HepG2 (cell line): ENCODE measurements around the gene HSCB. TPM values are rescaled to one million over a fixed set of nuclear protein-coding genes. Genes with fewer than 3 reads are reported as not detected.

ENCODE experiments used
- AHDC1 ChIP-seq: sonication (generic); formaldehyde crosslinking; IDR thresholded peaks from 2 replicates; pipeline ENCODE4 v1.5.1; 2020; ENCODE audit warnings: mild to moderate bottlenecking, missing genetic modification reagents, borderline replicate concordance
- ETS1 ChIP-seq: sonication (generic); formaldehyde crosslinking; IDR thresholded peaks from 2 replicates; pipeline ENCODE4 v1.4.0; 2020; ENCODE audit warnings: missing genetic modification reagents
- HDAC6 ChIP-seq: fragments of 200-600 bp; sonication (generic); IDR thresholded peaks from 2 replicates; pipeline ENCODE4 v1.7.0; 2017; ENCODE audit warnings: mild to moderate bottlenecking, antibody characterized with exemption, low read length, low read depth
- PAX8 ChIP-seq: sonication (generic); formaldehyde crosslinking; IDR thresholded peaks from 2 replicates; pipeline ENCODE4 v1.8.0; 2022; ENCODE audit warnings: mild to moderate bottlenecking, missing genetic modification reagents, borderline replicate concordance
- POLR2A ChIP-seq, 2 experiments: IDR thresholded peaks; 2 replicates each; pipeline ENCODE4 v1.6.1; 2011; ENCODE audit warnings: low read depth in 2 of 2, low read length in 2 of 2, mild to moderate bottlenecking in 1 of 2, moderate library complexity in 1 of 2; ENCODE audit not compliant: insufficient read depth in 1 of 2
- PRDM10 ChIP-seq: sonication (generic); formaldehyde crosslinking; IDR thresholded peaks from 2 replicates; pipeline ENCODE4 v1.4.0; 2020; ENCODE audit warnings: low read depth, missing genetic modification reagents
- SKIL ChIP-seq: sonication (generic); formaldehyde crosslinking; IDR thresholded peaks from 2 replicates; pipeline ENCODE4 v1.8.0; 2022; ENCODE audit warnings: missing genetic modification reagents, mild to moderate bottlenecking, moderate library complexity, borderline replicate concordance
- TRAFD1 ChIP-seq: sonication (generic); formaldehyde crosslinking; IDR thresholded peaks from 2 replicates; pipeline ENCODE4 v1.5.1; 2020; ENCODE audit warnings: missing genetic modification reagents, mild to moderate bottlenecking, borderline replicate concordance
- ZNF576 ChIP-seq: sonication (generic); formaldehyde crosslinking; IDR thresholded peaks from 2 replicates; pipeline ENCODE4 v1.4.0; 2020; ENCODE audit warnings: mild to moderate bottlenecking, missing genetic modification reagents
- ZNF589 ChIP-seq: sonication (generic); formaldehyde crosslinking; conservative IDR thresholded peaks from 2 replicates; pipeline ENCODE4 v1.8.0; 2022; ENCODE audit warnings: mild to moderate bottlenecking, moderate library complexity, missing genetic modification reagents
- ZNF788 ChIP-seq: sonication (generic); formaldehyde crosslinking; IDR thresholded peaks from 2 replicates; pipeline ENCODE4 v1.5.0; 2020; ENCODE audit warnings: mild to moderate bottlenecking, missing genetic modification reagents, borderline replicate concordance
- polyA plus RNA-seq, 8 experiments: library from polyadenylated mRNA; depleted of rRNA in 3 of 8; stranded (reverse) in 7 of 8; unstranded in 1 of 8; fragments of >200 nt; fragmentation: Illumina TruSeq in 4 of 8; extraction: Trizol in 4 of 8; gene quantifications; 2 replicates each; pipeline versions ENCODE4 v1.2.1 to v1.2.3, GENCODE V29; 2011 to 2016; ENCODE audit warnings: low read depth in 4 of 8, missing spikeins in 1 of 8, mixed read lengths in 1 of 8; ENCODE audit not compliant: insufficient read depth in 1 of 8
- total RNA-seq, 5 experiments: library from RNA; depleted of rRNA; stranded (reverse); fragments of >200 nt; fragmentation: Illumina TruSeq; extraction: Trizol; gene quantifications; 2 replicates each; pipeline ENCODE4 v1.2.3, GENCODE V29; 2016; ENCODE audit warnings: low read depth in 1 of 5

HSCB gene
- total and polyA plus RNA-seq, 2 of the 13 experiments (the other 11 are each of a cell fraction or from before 2014, with no cell fraction given), result 15.4 to 20.9 TPM

- TF ChIP-seq SKIL (CRISPR knock-in tag), result no peak; the same call in 1 of the 2 replicates
- TF ChIP-seq HDAC6, result no peak
- TF ChIP-seq ETS1 (CRISPR knock-in tag), result 0 out of 2 replicates have a peak, but pooled peaks have one; percentile 49
- peak; percentile 49 for TF ChIP-seq AHDC1 (CRISPR knock-in tag)
- TF ChIP-seq POLR2A (IDR thresholded peaks at IDR 0.05; ENCODE audit: insufficient read depth in 1 of 2, low read depth in 2 of 2, low read length in 2 of 2), result peak; percentile 91 to 98
- peak; percentile 63; the same call in 1 of the 2 replicates for TF ChIP-seq ZNF788
- TF ChIP-seq TRAFD1, result no peak
- TF ChIP-seq ZNF589 (CRISPR knock-in tag), result no peak
- TF ChIP-seq ZNF576, result no peak
- 0 out of 2 replicates have a peak, but pooled peaks have one; percentile 23 for TF ChIP-seq PAX8 (CRISPR knock-in tag)
- TF ChIP-seq PRDM10 (CRISPR knock-in tag), result no peak
These were observed 58.6 kb downstream of the HSCB start, which contains the start of gene XBP1 (continued) for GRCh38 chr22:28800308-28801041.
